Thoracic aorta endothelial cell (primary cell): ENCODE data around the gene ACIN1. TPM values are rescaled to one million over a fixed set of nuclear protein-coding genes. Genes with fewer than 3 reads are reported as not detected.

Experiments used
- total RNA-seq: library from RNA; depleted of rRNA; stranded (reverse); fragments of >200 nt; gene quantifications from 2 replicates; pipeline ENCODE4 v1.2.3, GENCODE V29; 2012

Gene ACIN1
- 126 and 134 TPM in 2 replicates for total RNA-seq

GRCh38 chr14:23094666-23095195 is at the start of gene ACIN1:
ACIN1 (minus strand) TSS chr14:23095136; CDS start chr14:23095112, 24 bp downstream.

GRCh38 chr14:23118506-23119362 is 23.8 kb upstream of the ACIN1 start, which contains the start of gene CEBPE:
CEBPE (minus strand) TSS chr14:23119255; CDS start chr14:23119091, 164 bp downstream.

GRCh38 chr14:23104591-23105347 is 9.8 kb upstream of the ACIN1 start, which contains the start of gene CIROP:
CIROP (minus strand) TSS chr14:23104989; CDS start chr14:23104920, 69 bp downstream.

GRCh38 chr14:23095196-23096108 is 516 bp upstream of the ACIN1 start, which contains the start of gene C14orf119:
C14orf119 (plus strand) TSS chr14:23095505; CDS start chr14:23097659, 2,154 bp downstream.

GRCh38 chr14:23056956-23057756 is 37.8 kb downstream of the ACIN1 start, which contains the start of gene CDH24:
CDH24 (minus strand) TSS chr14:23057520; CDS start chr14:23055733, 1,787 bp downstream.

GRCh38 chr14:23042162-23042965 is 52.6 kb downstream of the ACIN1 start, which contains the start of gene PSMB11:
PSMB11 (plus strand) TSS chr14:23042212; CDS start chr14:23042226, 14 bp downstream.

GRCh38 chr14:23034498-23035302 is 60.2 kb downstream of the ACIN1 start, which contains the start of gene PSMB5:
PSMB5 (minus strand) TSS chr14:23034900; CDS start chr14:23034881, 19 bp downstream.

GRCh38 chr14:23009939-23010726 is 84.8 kb downstream of the ACIN1 start, which contains the start of gene C14orf93:
C14orf93 (minus strand) TSS chr14:23010143; CDS start chr14:22999023, 11,120 bp downstream.

Other genes with a start within 250 kb of the ACIN1 start
- 94.7 and 101 TPM in 2 replicates for gene LRP10, start 223.4 kb downstream of the ACIN1 start, total RNA-seq
- 0.13 TPM in 1 of 2 replicates, not detected in the other for gene REM2, start 211.9 kb downstream of the ACIN1 start, total RNA-seq
- gene RBM23, start 176.0 kb downstream of the ACIN1 start, total RNA-seq: 96.0 and 99.1 TPM in 2 replicates
- gene PRMT5, start 165.8 kb downstream of the ACIN1 start, total RNA-seq: 60.6 and 70.9 TPM in 2 replicates
- 49.6 and 55.0 TPM in 2 replicates for gene HAUS4, start 138.0 kb downstream of the ACIN1 start, total RNA-seq
- 39.9 and 52.0 TPM in 2 replicates for gene AJUBA, start 112.6 kb downstream of the ACIN1 start, total RNA-seq
- gene C14orf93, start 85.0 kb downstream of the ACIN1 start, total RNA-seq: 3.6 and 4.9 TPM in 2 replicates
- 225 TPM in 2 replicates for gene PSMB5, start 60.2 kb downstream of the ACIN1 start, total RNA-seq
- not detected in 2 replicates for gene PSMB11, start 52.9 kb downstream of the ACIN1 start, total RNA-seq
- gene CDH24, start 37.6 kb downstream of the ACIN1 start, total RNA-seq: 8.9 and 9.8 TPM in 2 replicates
- gene C14orf119, start 369 bp upstream of the ACIN1 start, total RNA-seq: 41.9 and 45.7 TPM in 2 replicates
- gene CIROP, start 9.9 kb upstream of the ACIN1 start, total RNA-seq: not detected in 2 replicates
- gene CEBPE, start 24.1 kb upstream of the ACIN1 start, total RNA-seq: not detected in 2 replicates
- gene SLC7A8, start 88.5 kb upstream of the ACIN1 start, total RNA-seq: 1.1 and 2.4 TPM in 2 replicates
- gene RNF212B, start 142.8 kb upstream of the ACIN1 start, total RNA-seq: not detected in 2 replicates
- gene HOMEZ, start 191.0 kb upstream of the ACIN1 start, total RNA-seq: 5.9 and 9.8 TPM in 2 replicates
- 3.7 and 4.7 TPM in 2 replicates for gene PPP1R3E, start 207.7 kb upstream of the ACIN1 start, total RNA-seq
- 18.5 and 22.2 TPM in 2 replicates for gene BCL2L2, start 211.7 kb upstream of the ACIN1 start, total RNA-seq
- gene PABPN1, start 226.3 kb upstream of the ACIN1 start, total RNA-seq: 71.1 and 81.7 TPM in 2 replicates